Activated B cell treated with CpG ODN at 0.5 μM for 24 hours (primary cell): ENCODE measurements around the gene ZNHIT3. TPM values are rescaled to one million over a fixed set of nuclear protein-coding genes. Genes with fewer than 3 reads are reported as not detected.

ENCODE experiments used
- ATAC-seq: fragments of 200-7000 bp; cut with Tn5 transposase; one replicate; pipeline ENCODE4 v1.10.0; 2021; ENCODE audit warnings: low read depth, mild to moderate bottlenecking, moderate library complexity
- CTCF ChIA-PET: fragments of 350-600 bp; sonication (Branson Sonifier 250); formaldehyde crosslinking; loops from one replicate; lab custom pipeline; 2021; ENCODE audit warnings: antibody characterized with exemption; lab: Charles Lee
- POLR2A ChIA-PET: fragments of 350-600 bp; sonication (Branson Sonifier 250); formaldehyde crosslinking; loops from one replicate; lab custom pipeline; 2021; ENCODE audit warnings: antibody characterized with exemption; lab: Charles Lee
- DNase-seq: peaks from one replicate; pipeline ENCODE4 v3.0.0; 2022
- H3K27ac Mint-ChIP-seq: one replicate; pipeline ENCODE4 v1.8.0; 2020; ENCODE audit warnings: mixed read lengths
- H3K27me3 Mint-ChIP-seq: one replicate; pipeline ENCODE4 v1.8.0; 2021; ENCODE audit warnings: mixed read lengths
- H3K36me3 Mint-ChIP-seq: one replicate; pipeline ENCODE4 v1.8.0; 2021; ENCODE audit warnings: low read depth, mixed read lengths
- H3K4me1 Mint-ChIP-seq: one replicate; pipeline ENCODE4 v1.8.0; 2021; ENCODE audit warnings: mixed read lengths
- H3K4me3 Mint-ChIP-seq: one replicate; pipeline ENCODE4 v1.8.0; 2020; ENCODE audit warnings: mild to moderate bottlenecking, mixed read lengths
- H3K9me3 Mint-ChIP-seq: one replicate; pipeline ENCODE4 v1.8.0; 2020; ENCODE audit warnings: mixed read lengths
- CTCF ChIP-seq: fragments of 200-600 bp; IDR thresholded peaks from one replicate; pipeline ENCODE4 v1.8.0; 2022; ENCODE audit warnings: antibody characterized with exemption, mild to moderate bottlenecking
- intact Hi-C: fragments of 100-400 bp; cut with micrococcal nuclease; formaldehyde crosslinking; loops from one replicate; pipeline ENCODE4 v1.15.1; 2024
- total RNA-seq: library from RNA; stranded (reverse); gene quantifications from 2 replicates; pipeline ENCODE4 v1.2.3, GENCODE V29; 2022

ZNHIT3 gene
- total RNA-seq, 1 donor from 2014 or later = 35.5 TPM

- DNase-seq (no peak), ATAC-seq (no peak)
- intact Hi-C loops = no loop called here
- CTCF ChIA-PET = interaction anchor here (1.5 kb wide), 1 partner anchor 11 kb away, joined by 3 read pairs; no protein-coding TSS in a partner anchor
- H3K4me3 Mint-ChIP-seq = no peak overlapping the region
- H3K9me3 Mint-ChIP-seq = no peaks in the 10 kb centered on the region
- H3K4me1 Mint-ChIP-seq = peaks cover 20% of the 10 kb centered on the region
- no peak for TF ChIP-seq CTCF
- H3K27ac Mint-ChIP-seq = no peak overlapping the region
- peaks cover 88% of the 10 kb centered on the region for H3K36me3 Mint-ChIP-seq
- no peaks in the 10 kb centered on the region for H3K27me3 Mint-ChIP-seq
- POLR2A ChIA-PET = no interaction called here
Observed at GRCh38 chr17:36493956-36494355, 7.5 kb downstream of the ZNHIT3 start.

- ATAC-seq = no peak
- CTCF ChIA-PET = no interaction called here
- Mint-ChIP-seq H3K27ac (no peak overlapping the region), H3K9me3 (no peaks in the 10 kb centered on the region), H3K36me3 (peaks cover 86% of the 10 kb centered on the region), H3K4me3 (no peak overlapping the region), H3K4me1 (peaks cover 14% of the 10 kb centered on the region), H3K27me3 (no peaks in the 10 kb centered on the region)
- TF ChIP-seq CTCF = no peak
- no peak for DNase-seq
- POLR2A ChIA-PET = no interaction called here
- intact Hi-C loops = no loop called here
Observed at GRCh38 chr17:36494674-36495073, 8.2 kb downstream of the ZNHIT3 start.

- Mint-ChIP-seq H3K4me1 (peaks cover 10% of the 10 kb centered on the region), H3K4me3 (no peak overlapping the region), H3K27me3 (no peaks in the 10 kb centered on the region), H3K36me3 (peaks cover 81% of the 10 kb centered on the region), H3K9me3 (no peaks in the 10 kb centered on the region), H3K27ac (no peak overlapping the region)
- no peak for ATAC-seq
- ChIA-PET POLR2A (no interaction called here), CTCF (no interaction called here)
- DNase-seq = no peak
- TF ChIP-seq CTCF = no peak
- intact Hi-C loops = no loop called here
Observed at GRCh38 chr17:36495076-36495578, 8.6 kb downstream of the ZNHIT3 start.

- Mint-ChIP-seq H3K9me3 (no peaks in the 10 kb centered on the region), H3K36me3 (peaks cover 75% of the 10 kb centered on the region), H3K4me1 (peaks cover 6% of the 10 kb centered on the region), H3K27me3 (no peaks in the 10 kb centered on the region), H3K27ac (no peak overlapping the region), H3K4me3 (no peak overlapping the region)
- TF ChIP-seq CTCF = no peak
- intact Hi-C loops = no loop called here
- ChIA-PET CTCF (no interaction called here), POLR2A (no interaction called here)
- ATAC-seq (no peak), DNase-seq (no peak)
Observed at GRCh38 chr17:36496018-36496789, 9.7 kb downstream of the ZNHIT3 start.

- no peak for TF ChIP-seq CTCF
- ChIA-PET CTCF (no interaction called here), POLR2A (no interaction called here)
- DNase-seq (no peak), ATAC-seq (no peak)
- H3K27ac Mint-ChIP-seq = no peak overlapping the region
- H3K4me1 Mint-ChIP-seq = no peaks in the 10 kb centered on the region
- H3K4me3 Mint-ChIP-seq = no peak overlapping the region
- H3K27me3 Mint-ChIP-seq = no peaks in the 10 kb centered on the region
- peaks cover 64% of the 10 kb centered on the region for H3K36me3 Mint-ChIP-seq
- intact Hi-C loops = no loop called here
- no peaks in the 10 kb centered on the region for H3K9me3 Mint-ChIP-seq
Observed at GRCh38 chr17:36498155-36498554, 11.7 kb downstream of the ZNHIT3 start.
